Measurements from ENCODE around the gene MAZ. TPM values are rescaled to one million over a fixed set of nuclear protein-coding genes. Genes with fewer than 3 reads are reported as not detected.
"Not testable (repeated sequence)": the region's sequence is repeated elsewhere in the genome, so short reads cannot be mapped to it uniquely, and the experiment has no call there.

The MAZ gene
- total RNA-seq: 74.0 TPM
- long read RNA-seq, transcript MAZ-201 (6 exons, 2,698 nt): minor isoform, 47 of 201 reads
- long read RNA-seq, transcript MAZ-214 (3 exons, 1,464 nt): minor isoform, 7 of 201 reads
- long read RNA-seq, transcript MAZ-202 (5 exons, 2,532 nt): major isoform, 92 of 201 reads
- long read RNA-seq, partial matches to known transcripts: 39 of 201 reads
- long read RNA-seq, other reads (novel, unspliced or antisense): 9 of 201 reads

DNA sequence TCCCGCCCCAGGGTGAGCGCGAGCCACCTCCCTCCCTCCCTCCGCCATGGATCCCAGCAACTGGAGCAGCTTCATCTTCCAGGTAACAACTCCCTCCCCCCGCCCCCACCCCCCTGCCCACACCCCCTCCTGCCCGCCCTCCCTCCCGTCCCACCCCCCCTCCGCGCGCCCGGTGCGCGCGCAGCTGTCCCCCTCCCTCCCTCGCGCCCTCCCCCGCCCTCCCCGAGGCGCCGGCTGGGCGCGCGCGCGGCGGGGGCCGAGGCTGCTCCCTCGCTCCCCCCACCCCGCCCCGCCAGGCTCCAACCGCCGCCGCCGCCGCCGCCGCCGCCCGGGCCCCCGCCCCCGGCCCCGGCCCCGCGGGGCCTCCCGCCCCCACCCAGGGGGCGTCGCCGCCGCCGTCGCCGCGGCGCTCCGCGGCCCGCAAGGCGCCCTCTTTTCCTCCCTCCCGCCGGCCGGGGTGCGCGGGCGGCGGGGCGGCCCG lies at the start of gene MAZ:
TSS of gene MAZ (plus strand) at position 431 of the 481 bp plus-strand sequence. CDS start 173 bp downstream, outside the sequence.
- intact Hi-C loops (cut with DNase I): loop anchor here (10.0 kb wide), 1 partner anchor 1119 kb away; the partner anchor contains the start of gene FBXL19
- no peak for DNase-seq
- ATAC-seq (ENCODE audit: poor library complexity): no peak

DNA sequence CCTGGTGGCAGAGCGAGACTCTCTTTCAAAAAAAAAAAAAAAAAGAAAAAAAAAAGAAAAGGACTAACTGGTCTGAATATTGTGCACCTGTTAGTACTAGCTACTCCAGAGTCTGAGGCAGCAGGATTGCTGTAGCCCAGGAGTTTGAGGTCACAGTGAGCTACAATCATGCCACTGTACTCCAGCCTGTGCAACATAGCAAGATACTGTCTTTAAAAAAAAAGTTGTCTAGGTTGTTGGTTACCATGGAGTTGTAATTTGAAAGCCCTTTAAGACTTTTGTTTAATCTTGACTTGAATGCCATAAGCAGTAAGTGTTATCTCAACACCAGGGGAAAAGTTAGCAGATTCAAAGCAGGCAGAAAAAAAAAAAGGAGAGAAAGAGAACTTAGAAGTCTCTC lies 49.7 kb upstream of the MAZ start:
- intact Hi-C loops (cut with DNase I): no loop called here
- ATAC-seq (ENCODE audit: poor library complexity) (no peak), DNase-seq (no peak)

DNA sequence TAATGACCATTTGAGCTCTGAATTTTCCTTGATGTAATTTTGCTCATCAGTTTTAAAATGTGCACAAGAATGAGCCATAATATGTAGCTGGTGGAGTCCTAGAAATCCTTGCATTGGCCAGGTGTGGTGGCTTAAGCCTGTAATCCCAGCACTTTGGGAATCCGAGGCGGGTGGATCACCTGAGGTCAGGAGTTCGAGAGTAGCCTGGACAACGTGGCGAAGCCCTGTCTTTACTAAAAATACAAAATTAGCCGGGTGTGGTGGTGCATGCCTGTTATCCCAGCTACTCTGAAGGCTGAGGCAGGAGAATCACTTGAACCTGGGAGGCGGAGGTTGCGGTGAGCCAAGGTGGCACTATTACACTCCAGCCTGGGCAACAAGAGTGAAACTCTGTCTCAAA lies 49.2 kb upstream of the MAZ start:
- intact Hi-C loops (cut with DNase I); DNase-seq; ATAC-seq (ENCODE audit: poor library complexity): not testable (repeated sequence)

DNA sequence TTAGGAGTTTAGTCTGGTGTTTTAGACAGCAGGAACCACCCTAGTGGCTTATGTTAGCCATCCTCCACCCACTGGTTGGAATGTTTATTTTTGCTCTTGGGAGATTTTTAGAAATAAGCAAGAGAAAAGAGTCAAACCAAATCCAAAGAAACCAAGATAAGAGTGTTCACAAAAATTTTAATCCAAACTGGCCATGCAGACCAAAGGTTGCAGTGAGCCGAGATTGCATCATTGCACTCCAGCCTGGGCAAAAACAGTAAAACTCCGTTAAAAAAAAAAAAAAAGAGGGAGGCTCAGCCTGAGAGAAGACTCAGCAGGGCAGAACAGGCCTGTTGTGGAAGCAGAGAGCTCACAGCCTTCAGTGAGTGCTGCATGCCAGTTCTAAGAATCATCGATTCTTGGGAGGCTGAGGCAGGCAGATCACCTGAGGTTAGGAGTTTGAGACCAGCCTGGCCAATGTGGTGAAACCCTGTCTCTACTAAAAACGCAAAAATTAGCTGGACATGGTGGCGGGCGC lies 48.3 kb upstream of the MAZ start:
- DNase-seq: no peak
- intact Hi-C loops (cut with DNase I): no loop called here
- ATAC-seq (ENCODE audit: poor library complexity): peak; percentile 72

DNA sequence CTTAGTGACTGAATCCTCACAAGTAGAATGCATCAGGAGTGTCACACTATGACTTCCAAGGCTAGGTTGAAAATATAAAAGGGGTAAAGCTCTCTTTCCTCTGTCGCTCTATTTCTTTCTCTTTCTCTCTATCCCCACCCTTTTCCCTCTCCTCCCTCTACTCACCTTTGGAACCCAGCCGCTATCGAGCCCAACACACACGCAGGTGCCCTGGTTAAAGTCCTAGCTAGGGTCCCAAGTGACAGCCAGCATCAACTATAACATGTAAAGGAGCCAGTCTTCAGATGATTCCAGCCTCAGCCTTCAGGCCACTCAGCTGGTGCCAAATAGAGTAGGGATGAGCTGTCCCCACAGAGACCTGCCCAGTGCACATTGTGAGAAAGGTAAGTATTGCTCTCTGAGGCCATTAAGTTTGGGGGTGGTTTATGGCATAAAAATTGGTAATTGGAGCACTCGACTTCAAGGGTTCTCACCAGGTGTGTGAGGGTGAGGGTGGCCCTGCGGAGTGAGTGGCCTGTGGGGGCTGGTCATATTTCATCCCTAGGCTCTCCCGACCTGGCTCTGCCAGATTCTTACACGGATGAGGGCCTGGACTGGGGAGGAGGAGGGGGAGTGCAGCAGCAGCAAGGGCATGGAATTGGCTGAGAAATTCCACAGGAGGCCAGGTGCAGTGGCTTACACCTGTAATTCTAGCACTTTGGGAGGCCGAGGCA lies 45.6 kb upstream of the MAZ start:
- no peak for ATAC-seq (ENCODE audit: poor library complexity)
- intact Hi-C loops (cut with DNase I): no loop called here
- no peak for DNase-seq

DNA sequence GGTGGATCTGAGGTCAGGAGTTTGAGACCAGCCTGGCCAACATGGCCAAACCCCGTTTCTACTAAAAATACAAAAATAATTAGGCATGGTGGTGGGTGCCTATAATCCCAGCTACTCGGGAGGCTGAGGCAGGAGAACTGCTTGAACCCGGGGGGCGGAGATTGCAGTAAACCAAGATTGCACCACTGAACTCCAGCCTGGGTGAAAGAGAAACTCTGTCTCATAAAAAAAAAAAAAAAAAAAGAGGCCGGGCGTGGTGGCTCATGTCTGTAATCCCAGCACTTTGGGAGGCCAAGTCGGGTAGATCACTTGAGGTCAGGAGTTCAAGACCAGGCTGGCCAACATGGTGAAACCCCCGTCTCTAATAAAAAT lies 45.1 kb upstream of the MAZ start:
- ATAC-seq (ENCODE audit: poor library complexity); intact Hi-C loops (cut with DNase I); DNase-seq: not testable (repeated sequence)

DNA sequence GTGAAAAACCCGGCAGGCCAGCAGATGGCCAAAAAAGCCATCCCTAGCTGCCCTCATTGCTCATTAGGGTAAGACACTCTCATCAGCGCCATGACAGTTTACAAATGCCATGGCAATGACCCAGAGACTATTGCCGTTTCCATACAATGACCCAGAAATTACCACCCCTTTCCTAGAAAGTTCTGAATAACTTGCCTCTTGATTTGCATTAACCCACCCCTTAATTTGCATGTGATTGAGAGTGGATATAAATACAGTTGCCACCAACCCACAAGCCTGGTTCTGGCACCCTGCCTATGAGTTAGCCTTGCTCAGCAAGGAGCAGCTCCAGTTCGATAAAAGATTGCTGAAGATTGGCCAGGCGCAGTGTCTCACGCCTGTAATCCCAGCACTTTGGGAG lies 44.4 kb upstream of the MAZ start:
- DNase-seq (no peak), ATAC-seq (ENCODE audit: poor library complexity) (no peak)
- intact Hi-C loops (cut with DNase I): no loop called here

DNA sequence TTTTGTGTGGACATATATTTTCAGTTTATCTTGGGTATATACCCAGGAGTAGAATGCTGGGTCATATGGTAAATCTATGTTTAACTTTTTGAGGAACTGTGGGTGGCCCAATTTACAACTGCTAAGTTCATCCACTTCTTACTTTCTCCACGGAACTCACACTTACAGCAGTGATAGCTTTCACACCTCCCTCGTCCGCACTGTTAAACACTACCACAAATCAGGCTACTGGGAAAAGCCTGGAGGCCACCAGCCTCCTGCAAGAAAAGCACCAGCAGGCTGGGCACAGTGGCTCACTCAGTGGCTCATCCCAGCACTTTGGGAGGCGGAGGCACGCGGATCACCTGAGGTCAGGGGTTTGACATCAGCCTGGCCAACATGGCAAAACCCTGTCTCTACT lies 43.0 kb upstream of the MAZ start:
- intact Hi-C loops (cut with DNase I): no loop called here
- ATAC-seq (ENCODE audit: poor library complexity): no peak

DNA sequence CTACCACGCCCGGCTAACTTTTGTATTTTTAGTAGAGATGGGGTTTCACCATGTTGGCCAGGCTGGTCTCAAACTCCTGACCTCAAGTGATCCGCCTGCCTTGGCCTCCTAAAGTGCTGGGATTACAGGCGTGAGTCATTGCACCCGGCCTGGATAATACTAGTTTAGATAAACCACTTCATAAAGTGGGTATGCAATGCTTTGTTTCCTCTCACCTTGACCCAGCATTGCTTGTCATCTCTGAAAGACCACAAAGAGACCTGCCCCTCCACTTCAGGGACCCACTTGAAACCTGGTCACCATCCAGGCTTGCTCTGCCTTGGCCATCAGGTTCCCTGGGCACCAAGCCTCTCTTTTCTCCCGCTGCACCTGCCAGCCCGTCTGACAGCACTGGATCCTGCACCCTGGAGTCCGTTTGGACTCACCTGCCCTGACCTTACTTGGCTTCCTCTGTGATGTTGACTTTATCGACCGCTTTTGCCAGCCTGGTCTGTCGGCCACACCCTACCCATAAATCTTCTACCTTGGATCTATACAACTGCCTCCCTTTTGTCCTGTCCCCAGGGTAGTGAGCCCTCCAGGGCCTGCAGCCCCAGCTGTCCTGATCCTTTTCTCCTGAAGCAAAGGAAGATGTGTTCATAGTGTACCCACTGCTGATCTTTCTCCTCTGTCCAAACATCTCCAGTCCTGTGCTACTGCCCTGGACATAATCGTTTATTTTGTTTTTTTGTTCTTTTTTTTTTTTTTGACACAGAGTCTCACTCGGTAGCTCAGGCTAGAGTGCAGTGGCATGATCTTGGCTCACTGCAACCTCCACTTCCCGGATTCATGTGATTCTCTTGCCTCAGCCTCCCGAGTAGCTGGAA lies 40.9 kb upstream of the MAZ start:
- intact Hi-C loops (cut with DNase I): no loop called here
- peak; percentile 69 for ATAC-seq (ENCODE audit: poor library complexity)
- no peak for DNase-seq

More for the DNA sequence above, 43.0 kb upstream of the MAZ start:
- DNase-seq: no peak

DNA sequence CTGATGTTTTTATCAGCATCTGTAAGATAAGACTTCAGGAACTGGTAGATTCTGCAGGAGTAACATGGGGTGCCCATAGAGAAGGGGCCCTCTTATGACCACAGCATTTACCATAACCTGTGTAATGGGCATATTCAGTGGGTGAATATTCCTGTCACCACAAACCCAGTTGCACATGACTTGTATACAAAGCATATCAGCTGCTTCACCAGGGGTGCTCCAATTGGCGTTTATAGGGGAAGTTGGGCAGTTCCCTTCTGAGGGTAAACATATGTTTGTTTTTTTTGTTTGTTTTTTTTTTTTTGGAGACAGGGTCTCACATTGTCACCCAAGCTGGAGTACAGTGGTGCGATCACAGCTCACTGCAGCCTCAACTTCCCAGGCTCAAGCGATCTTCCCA lies 39.8 kb upstream of the MAZ start:
- ATAC-seq (ENCODE audit: poor library complexity) (no peak), DNase-seq (no peak)
- intact Hi-C loops (cut with DNase I): no loop called here

DNA sequence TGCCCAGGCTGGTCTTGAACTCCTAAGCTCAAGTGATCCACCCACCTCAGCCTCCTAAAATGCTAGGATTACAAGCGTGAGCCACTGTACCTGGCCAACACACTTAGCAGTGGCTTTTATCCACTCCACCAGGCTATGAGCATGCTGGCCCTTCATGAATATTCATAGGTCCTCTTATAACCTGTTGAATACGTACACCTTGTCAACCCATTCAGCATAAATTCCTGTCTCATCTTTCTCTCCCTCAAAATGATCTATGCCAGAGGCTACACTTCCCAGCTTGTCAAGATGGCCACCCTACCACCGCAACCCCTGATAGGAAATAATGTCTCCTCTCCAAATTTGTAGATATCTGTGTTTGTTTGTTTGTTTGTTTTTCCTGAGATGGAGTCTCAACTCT lies 39.3 kb upstream of the MAZ start:
- DNase-seq: no peak
- ATAC-seq (ENCODE audit: poor library complexity): no peak
- intact Hi-C loops (cut with DNase I): no loop called here

DNA sequence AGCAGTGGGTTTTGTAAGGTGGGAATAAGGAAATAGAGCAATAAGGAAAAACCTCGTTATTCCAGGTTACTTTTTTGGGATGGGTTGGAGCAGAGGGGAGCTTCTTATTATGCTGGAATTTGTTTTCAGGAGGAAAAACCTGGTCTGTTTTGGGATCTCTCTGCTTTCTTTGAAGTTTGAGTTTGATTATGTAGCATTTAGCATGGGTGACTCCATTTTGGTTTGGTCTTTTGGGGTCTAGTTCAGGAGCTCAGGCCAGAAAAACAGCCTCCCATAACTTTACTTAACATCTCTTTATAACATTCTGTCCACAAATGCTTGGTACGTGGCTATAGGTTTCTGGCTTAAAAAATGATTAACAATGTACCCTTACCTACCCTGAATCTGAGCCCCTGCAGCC lies 36.8 kb upstream of the MAZ start:
- no peak for ATAC-seq (ENCODE audit: poor library complexity)
- DNase-seq: no peak
- intact Hi-C loops (cut with DNase I): no loop called here

DNA sequence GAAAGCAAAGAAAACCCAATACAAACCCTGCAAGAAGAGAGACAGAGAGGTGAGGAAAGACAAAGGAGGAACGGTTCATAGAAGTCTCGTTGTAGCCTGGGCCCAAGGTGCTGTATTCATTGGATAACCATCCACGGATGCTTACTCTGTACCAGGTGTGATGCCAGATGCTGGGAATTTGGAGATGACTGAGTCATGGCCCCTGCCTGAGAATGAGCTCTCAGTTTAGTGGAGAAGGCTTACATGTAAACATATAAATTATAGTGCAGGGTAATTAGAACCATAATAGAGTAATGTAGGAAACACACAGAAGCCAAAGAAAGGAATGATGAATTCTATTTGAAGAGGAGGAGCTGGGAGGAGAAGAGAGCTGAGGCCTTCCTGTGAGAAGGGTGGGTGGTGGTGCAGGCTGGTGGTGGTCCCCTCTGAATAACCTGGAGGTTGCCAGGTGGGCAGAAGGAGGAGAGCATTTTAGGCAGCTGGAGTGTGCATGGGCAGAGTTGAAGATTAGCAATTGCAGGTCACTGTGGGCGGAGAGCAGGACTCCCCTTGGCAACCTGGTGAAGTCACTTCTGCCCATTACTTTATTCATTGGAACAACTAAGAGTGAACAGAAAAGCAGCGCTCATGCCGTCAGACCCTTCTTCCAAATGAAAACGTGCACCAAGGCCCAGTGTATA lies 35.9 kb upstream of the MAZ start:
- DNase-seq (no peak), ATAC-seq (ENCODE audit: poor library complexity) (no peak)
- intact Hi-C loops (cut with DNase I): no loop called here

DNA sequence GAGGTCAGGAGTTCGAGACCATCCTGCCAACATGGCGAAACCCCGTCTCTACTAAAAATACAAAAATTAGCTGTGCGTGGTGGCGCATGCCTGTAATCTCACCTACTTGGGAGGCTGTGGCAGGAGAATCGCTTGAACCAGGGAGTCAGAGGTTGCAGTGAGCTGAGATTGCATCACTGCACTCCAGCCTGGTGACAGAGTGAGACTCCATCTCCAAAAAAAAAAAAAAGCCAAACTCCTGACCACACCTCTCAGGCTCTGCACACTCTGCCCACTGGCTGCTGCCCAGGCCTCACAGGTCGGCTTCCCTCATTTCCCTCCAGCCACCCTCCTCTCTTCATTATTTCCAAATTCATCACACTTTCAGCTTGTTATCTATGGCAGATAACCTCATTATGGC lies 34.0 kb upstream of the MAZ start:
- DNase-seq; ATAC-seq (ENCODE audit: poor library complexity); intact Hi-C loops (cut with DNase I): not testable (repeated sequence)

DNA sequence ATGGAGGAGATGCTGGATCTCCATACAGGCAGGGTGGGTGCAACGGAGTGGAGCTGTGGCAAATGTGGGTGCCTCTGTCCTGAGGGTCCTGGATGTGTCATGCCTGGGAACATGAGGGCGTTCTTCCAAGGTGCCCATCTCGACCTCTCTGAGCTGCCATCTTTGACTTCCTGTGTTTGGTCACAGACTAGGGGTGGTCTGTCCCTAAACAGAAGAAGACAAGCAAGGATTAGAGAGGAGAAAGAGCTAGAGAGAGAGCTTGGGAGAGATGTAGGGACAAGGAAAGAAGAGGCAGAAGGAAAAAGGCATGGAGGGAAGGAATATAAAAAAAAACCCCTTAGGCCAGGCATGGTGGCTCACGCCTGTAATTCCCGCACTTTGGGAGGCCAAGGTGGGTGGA lies 31.6 kb upstream of the MAZ start:
- ATAC-seq (ENCODE audit: poor library complexity) (no peak), DNase-seq (no peak)
- intact Hi-C loops (cut with DNase I): no loop called here

DNA sequence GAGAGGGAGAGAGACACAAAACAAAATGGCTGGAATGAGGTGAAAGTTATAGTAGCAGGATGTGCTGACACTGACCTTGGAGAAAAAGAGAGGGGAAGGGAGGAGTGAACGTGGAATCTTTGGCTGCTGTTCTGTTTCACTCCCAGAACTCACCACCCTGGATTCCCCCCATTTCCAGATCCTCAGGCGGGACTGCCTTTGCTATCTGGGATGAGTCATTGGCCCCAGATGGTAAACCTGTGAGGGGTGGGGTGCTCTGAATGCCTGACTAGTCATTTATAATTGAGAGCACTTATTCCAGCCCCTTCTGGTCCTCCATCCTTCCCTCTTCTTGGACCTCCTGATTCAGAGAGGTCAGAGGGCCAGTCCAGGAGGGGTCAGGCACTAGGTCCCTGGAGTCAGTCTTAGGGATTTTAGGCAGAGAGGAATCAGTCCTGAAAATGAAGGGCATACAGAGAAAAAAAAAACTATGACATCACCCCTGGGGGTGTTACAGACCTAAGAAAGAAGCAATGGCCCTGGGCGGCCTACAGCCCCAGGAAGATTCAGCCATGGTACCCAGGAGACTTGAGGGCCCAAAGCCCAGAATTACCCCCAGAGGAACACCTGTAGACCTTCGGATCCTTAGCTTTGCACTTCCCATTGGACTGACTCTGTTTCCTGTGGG lies 30.5 kb upstream of the MAZ start:
- intact Hi-C loops (cut with DNase I): no loop called here
- ATAC-seq (ENCODE audit: poor library complexity) (no peak), DNase-seq (no peak)

DNA sequence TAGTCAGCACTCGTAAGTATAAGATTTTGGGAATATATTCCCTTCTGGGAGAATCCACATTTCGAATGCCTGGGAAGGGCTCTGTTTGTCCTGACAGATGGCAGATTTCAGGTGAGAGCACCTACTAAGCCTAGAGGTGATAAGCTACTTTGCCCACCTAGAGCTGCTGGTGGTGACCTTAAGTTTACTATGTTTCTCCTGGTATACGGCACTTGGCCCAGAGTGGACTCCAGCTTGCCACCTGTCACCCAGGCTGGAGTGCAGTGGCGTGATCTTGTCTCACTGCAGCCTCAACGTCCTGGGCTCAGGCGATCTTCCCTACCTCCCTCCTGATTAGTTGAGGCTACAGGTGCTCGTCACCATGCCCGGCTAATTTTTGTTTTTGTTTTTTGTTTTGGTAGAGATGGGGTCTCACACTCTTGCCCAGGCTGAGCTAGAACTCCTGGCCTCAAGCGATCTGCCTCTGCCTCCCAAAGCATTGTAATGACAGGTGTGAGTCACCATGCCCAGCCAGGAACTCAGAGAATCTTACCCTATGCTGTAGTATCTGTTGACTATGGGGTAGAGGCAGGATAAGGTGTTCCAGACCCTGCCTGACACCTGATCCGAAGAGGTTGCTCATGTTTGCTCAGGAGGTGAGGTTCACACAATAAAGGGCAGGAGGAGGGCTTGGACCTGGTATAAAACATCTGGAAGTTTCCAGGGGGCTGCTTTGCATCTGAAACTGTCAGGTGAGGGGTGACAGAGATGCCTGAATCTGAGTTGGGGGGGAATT lies 28.6 kb upstream of the MAZ start, which contains the start of gene ZG16:
TSS of gene ZG16 (plus strand) at position 681 of the 775 bp plus-strand sequence. CDS start 1,011 bp downstream, outside the sequence.
- intact Hi-C loops (cut with DNase I): no loop called here
- DNase-seq: no peak
- ATAC-seq (ENCODE audit: poor library complexity): no peak
